Tibial artery (tissue), 4 donors: Measurements from ENCODE around the gene MLLT3.

ENCODE experiments used
- DNase-seq, 2 donors: peaks; one replicate each; pipeline ENCODE4 v3.0.0-alpha.2; 2019
- H3K27ac ChIP-seq, 2 donors: fragments of 200-600 bp; sonication (generic) in 1 of 2; 1 replicate in 1 of 2; 2 replicates in 1 of 2; pipeline ENCODE4 v1.5.1; 2018 to 2019; ENCODE audit warnings: mild to moderate bottlenecking in 1 of 2
- H3K27me3 ChIP-seq, 2 donors: fragments of 200-600 bp; sonication (generic) in 1 of 2; one replicate each; pipeline versions ENCODE4 v1.5.1 to v1.6.0; 2016 to 2019
- H3K36me3 ChIP-seq, 3 donors: fragments of 200-600 bp; sonication (generic) in 2 of 3; one replicate each; pipeline ENCODE4 v1.5.1; 2016 to 2019; ENCODE audit warnings: mild to moderate bottlenecking in 2 of 3
- H3K4me1 ChIP-seq, 4 donors: fragments of 200-600 bp; sonication (generic) in 2 of 4; 1 replicate in 3 of 4; 2 replicates in 1 of 4; pipeline ENCODE4 v1.5.1; 2016 to 2019
- H3K4me3 ChIP-seq, 2 donors: fragments of 200-600 bp; sonication (generic) in 1 of 2; 1 replicate in 1 of 2; 2 replicates in 1 of 2; pipeline ENCODE4 v1.5.1; 2018 to 2019; ENCODE audit warnings: mild to moderate bottlenecking in 2 of 2
- H3K9me3 ChIP-seq, 3 donors: fragments of 200-600 bp; sonication (generic) in 1 of 3; one replicate each; pipeline ENCODE4 v1.5.1; 2016 to 2019
- CTCF ChIP-seq, 2 experiments: fragments of 200-600 bp in 1 of 2; fragments of 450-650 bp in 1 of 2; IDR thresholded peaks; one replicate each; pipeline ENCODE4 v1.5.1; 2017 to 2019; ENCODE audit warnings: antibody characterized with exemption in 2 of 2, mild to moderate bottlenecking in 1 of 2, moderate library complexity in 1 of 2
- intact Hi-C: fragments of 100-400 bp; cut with DNase I; formaldehyde crosslinking; loops from one replicate; pipeline ENCODE4 v1.15.0; 2023; ENCODE audit warnings: low total_unique reads

Gene MLLT3

DNA sequence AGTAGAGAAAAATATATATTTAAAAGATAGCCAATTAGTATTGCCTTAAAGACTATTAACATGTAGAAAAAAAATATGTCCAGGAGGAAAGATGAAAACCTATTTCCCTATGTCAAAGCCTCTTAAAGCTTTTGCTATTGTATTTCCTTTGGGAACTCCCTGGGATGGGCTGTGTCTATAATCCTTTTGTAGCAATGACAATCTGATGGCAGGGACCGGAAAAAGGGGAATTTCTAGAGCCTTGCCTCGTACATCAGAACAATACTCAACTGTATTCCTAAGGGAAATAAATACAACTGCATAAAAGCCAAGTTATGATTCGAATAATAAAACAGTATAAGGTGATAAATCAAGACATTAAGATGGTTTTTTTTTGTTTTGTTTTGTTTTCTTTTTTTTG, 257.3 kb downstream of the MLLT3 start:
- intact Hi-C loops = no loop called here

DNA sequence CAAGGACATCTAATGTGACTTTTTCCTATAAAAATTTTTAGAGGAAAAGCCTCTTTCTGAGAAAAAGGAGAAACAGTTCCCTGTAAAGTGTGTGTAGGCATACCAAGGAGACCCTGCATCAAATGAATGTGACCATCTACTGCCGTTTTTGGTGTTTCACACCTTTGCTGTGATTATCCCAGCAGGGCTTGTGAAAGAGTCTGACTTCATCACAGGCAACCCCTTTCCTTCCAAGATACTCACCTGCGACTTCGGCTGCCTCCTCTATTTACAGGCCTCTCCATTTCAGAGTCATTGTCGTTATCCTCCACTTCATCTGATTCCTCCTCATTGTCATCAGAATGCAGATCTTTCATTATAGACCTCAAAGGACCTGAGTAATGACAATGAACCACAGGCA, 259.1 kb downstream of the MLLT3 start:
- TF ChIP-seq CTCF (IDR thresholded peaks at IDR 0.05) = no peak
- no peak for DNase-seq
- intact Hi-C loops = no loop called here

More for the DNA sequence above, 257.3 kb downstream of the MLLT3 start:
- H3K36me3 ChIP-seq = peaks cover 0 to 12% (median 6%) of the 10 kb centered on the region in 3 donors
- H3K9me3 ChIP-seq = no peaks in the 10 kb centered on the region
- H3K27me3 ChIP-seq = no peaks in the 10 kb centered on the region
- no peaks in the 10 kb centered on the region for H3K4me1 ChIP-seq
- H3K4me3 ChIP-seq = no peak overlapping the region
- no peak overlapping the region for H3K27ac ChIP-seq
- no peak for DNase-seq
- no peak for TF ChIP-seq CTCF (IDR thresholded peaks at IDR 0.05)

DNA sequence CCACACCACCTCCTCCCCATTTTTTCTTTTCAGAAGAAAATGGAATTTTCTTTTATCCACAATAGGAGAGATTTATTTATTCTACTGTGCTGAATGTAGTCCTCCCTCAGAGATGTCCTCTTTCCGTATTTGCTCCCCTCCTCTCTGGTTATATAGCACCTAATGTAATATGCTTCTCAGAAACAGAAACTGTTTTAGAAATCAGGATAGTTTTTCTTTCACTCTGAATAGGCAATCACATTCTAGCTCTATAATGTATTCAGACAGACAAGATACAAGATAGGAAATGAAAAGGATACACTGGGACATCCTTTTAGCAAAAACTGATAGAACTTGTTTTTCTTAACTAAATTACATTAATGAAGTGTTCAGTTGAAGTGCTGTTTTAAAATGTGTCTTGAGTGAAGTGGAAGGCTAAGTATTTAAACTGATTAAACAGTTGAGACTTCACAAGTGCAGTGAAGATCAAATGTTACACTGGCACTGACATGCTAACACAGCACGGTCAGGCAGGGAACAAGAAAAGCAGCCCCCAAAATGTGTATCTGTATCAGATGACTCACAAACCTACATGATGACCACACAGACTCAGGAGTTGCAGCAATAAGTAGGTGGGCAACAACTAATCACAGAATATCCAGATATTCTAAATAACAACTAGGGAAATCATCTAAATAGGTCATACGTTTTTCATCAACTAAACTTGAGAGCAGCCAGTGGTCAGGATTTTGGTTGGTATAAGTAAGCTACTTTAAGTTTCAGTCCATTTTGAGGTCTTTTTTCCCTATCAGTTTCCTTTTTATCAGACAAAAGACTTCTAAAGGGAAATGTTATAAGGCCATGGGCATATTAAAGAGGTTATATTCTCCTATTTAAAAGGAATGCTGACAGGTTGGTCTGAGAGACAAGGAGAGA, 260.4 kb downstream of the MLLT3 start:
- Histone ChIP-seq H3K4me3 (no peak overlapping the region), H3K4me1 (peaks cover 0 to 10% (median 6%) of the 10 kb centered on the region in 4 donors), H3K27me3 (no peaks in the 10 kb centered on the region), H3K36me3 (peaks cover 0 to 13% (median 6%) of the 10 kb centered on the region in 3 donors), H3K27ac (no peak overlapping the region), H3K9me3 (no peaks in the 10 kb centered on the region)
- no peak for DNase-seq
- intact Hi-C loops = no loop called here
- no peak for TF ChIP-seq CTCF (IDR thresholded peaks at IDR 0.05)

More for the DNA sequence above, 259.1 kb downstream of the MLLT3 start:
- no peak overlapping the region for H3K27ac ChIP-seq
- H3K36me3 ChIP-seq = peaks cover 0 to 13% (median 6%) of the 10 kb centered on the region in 3 donors
- no peaks in the 10 kb centered on the region for H3K4me1 ChIP-seq
- no peak overlapping the region for H3K4me3 ChIP-seq
- H3K9me3 ChIP-seq = no peaks in the 10 kb centered on the region
- no peaks in the 10 kb centered on the region for H3K27me3 ChIP-seq

DNA sequence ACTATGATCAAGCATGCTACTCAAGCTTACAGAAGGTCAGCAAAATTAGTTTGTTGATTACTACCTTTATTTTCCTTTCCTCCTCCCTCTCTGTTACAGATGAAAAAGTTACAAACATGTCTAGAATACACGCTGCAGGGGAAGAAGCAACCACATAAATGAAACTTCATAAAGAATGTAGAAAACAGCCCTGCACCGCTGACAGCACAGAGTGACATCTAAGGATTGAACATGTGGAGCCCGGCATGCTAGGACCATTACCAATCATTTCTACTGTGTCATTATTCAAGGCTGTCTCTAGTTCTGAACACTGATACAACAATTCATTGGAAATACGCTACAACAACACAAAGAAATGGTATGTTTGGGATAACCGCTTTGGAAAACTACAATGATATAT, 261.1 kb downstream of the MLLT3 start:
- Histone ChIP-seq H3K36me3 (peaks cover 0 to 13% (median 6%) of the 10 kb centered on the region in 3 donors), H3K27ac (no peak overlapping the region), H3K27me3 (no peaks in the 10 kb centered on the region), H3K4me3 (no peak overlapping the region), H3K4me1 (peaks cover 0 to 15% (median 9%) of the 10 kb centered on the region in 4 donors), H3K9me3 (no peaks in the 10 kb centered on the region)
- DNase-seq = no peak
- no peak for TF ChIP-seq CTCF (IDR thresholded peaks at IDR 0.05)
- intact Hi-C loops = no loop called here

GRCh38 chr9:20358207-20358606, 264.1 kb downstream of the MLLT3 start:
- H3K4me3 ChIP-seq = no peak overlapping the region
- no peaks in the 10 kb centered on the region for H3K27me3 ChIP-seq
- H3K4me1 ChIP-seq = peaks cover 0 to 31% (median 13%) of the 10 kb centered on the region in 4 donors
- no peak for DNase-seq
- peaks cover 0 to 17% (median 6%) of the 10 kb centered on the region in 3 donors for H3K36me3 ChIP-seq
- H3K27ac ChIP-seq = no peak overlapping the region
- intact Hi-C loops = loop anchor here (5.0 to 10.0 kb wide), 3 partner anchors 264 to 747 kb away; partner anchors contain the start of gene MLLT3
- no peak for TF ChIP-seq CTCF (IDR thresholded peaks at IDR 0.05)
- H3K9me3 ChIP-seq = no peaks in the 10 kb centered on the region
